Colon (tissue), 2 donors: ENCODE measurements around the gene KIF18B.

ENCODE experiments used
- FAIRE-seq: peaks from 2 replicates; lab custom pipeline; 2012; peaks lifted over from hg19 to GRCh38; lab: Jason Lieb, UNC
- donor health status: control.
- donor health status: control.

Gene KIF18B

DNA sequence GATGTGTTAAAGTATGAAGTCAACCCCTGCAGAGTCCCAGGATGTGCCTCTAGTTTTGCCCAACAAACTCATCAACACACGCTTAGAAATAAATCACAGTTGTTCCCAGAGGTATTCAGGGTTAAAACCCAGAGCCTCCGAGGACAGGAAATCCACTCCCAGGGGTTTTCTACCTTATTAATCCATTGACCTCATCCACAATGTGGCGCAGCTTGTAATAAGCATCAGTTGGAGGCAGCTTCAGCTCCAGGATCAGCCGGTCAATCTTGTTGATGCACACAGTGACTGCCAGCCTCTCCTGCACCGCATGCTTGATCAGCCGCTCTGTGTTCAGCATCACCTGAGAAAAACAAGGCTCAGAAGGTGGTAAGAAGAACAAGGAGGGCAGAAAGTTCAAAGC, 71.8 kb downstream of the KIF18B start:
- no peak for FAIRE-seq
